Lower leg skin (tissue), 3 donors: Measurements from ENCODE around the gene PRL.

Experiments used
- POLR2A ChIP-seq, 2 donors: fragments of 450-650 bp; IDR thresholded peaks; one replicate each; pipeline ENCODE4 v1.6.1; 2016 to 2017; ENCODE audit warnings: antibody characterized with exemption in 2 of 2, mild to moderate bottlenecking in 1 of 2, moderate library complexity in 1 of 2
- TF ChIP-seq, protein P1 (sequence below), 3 donors: fragments of 450-650 bp; IDR thresholded peaks; one replicate each; pipeline ENCODE4 v1.5.1; 2016; ENCODE audit warnings: antibody characterized with exemption in 3 of 3, mild to moderate bottlenecking in 3 of 3, moderate library complexity in 2 of 3

DNA sequence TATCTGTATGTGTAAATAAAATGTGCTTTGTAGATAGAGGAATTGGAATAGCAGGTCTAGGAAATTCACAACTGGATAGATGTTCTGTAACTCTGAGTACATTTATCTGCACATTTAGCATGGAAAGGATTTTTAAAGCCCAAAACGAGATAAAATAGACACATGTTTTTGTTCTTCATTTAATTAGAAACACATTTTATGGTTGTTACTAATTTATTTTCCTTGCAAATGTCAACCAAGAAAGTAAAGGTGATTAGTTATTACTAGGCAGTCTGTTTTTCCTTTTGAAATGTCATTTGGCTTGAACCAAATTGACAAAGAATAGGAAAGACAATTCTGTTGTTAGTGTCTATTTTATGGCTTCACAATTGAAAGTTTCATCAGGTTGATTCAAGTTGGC is 769 bp downstream of the PRL start:
- TF ChIP-seq, protein P1, sequence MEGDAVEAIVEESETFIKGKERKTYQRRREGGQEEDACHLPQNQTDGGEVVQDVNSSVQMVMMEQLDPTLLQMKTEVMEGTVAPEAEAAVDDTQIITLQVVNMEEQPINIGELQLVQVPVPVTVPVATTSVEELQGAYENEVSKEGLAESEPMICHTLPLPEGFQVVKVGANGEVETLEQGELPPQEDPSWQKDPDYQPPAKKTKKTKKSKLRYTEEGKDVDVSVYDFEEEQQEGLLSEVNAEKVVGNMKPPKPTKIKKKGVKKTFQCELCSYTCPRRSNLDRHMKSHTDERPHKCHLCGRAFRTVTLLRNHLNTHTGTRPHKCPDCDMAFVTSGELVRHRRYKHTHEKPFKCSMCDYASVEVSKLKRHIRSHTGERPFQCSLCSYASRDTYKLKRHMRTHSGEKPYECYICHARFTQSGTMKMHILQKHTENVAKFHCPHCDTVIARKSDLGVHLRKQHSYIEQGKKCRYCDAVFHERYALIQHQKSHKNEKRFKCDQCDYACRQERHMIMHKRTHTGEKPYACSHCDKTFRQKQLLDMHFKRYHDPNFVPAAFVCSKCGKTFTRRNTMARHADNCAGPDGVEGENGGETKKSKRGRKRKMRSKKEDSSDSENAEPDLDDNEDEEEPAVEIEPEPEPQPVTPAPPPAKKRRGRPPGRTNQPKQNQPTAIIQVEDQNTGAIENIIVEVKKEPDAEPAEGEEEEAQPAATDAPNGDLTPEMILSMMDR (IDR thresholded peaks at IDR 0.05): no peak
- TF ChIP-seq POLR2A (IDR thresholded peaks at IDR 0.05): no peak
